ENCODE data around the gene PDE4A. TPM values are rescaled to one million over a fixed set of nuclear protein-coding genes. Genes with fewer than 3 reads are reported as not detected.
A peak's percentile ranks its signal among the peaks of the same experiment; 100 is the strongest.

The PDE4A gene
- polyA plus RNA-seq, 3 donors = 4.7 to 14.8 (median 5.8) TPM

DNA sequence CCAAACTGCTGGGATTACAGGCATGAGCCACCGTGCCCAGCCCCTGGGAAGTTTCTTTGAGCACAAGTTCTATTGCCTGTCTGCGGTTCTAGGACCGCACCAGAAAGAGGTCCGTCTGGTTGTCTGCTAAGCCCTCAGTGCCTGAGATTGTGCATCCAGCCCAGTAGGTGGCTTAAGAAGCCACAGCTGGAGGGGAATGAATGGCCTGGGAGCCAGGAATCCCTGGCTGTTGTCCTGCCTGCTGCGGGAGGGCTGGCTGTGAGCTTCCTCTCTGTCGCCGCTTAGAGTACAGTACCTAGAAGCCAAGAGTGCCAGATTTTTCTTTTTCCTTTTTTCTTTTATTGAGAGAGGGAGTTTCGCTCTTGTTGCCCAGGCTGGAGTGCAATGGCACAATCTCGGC, 35.8 kb upstream of the PDE4A start:
- no peaks in the 10 kb centered on the region for H3K9me3 Mint-ChIP-seq
- H3K27ac Mint-ChIP-seq = no peak overlapping the region
- WGBS (ENCODE audit: insufficient coverage) = 90% methylated on average over 4 of the region's 9 CpGs
- Histone ChIP-seq H3K79me2 (ENCODE audit: insufficient read depth, low read length) (peaks cover 9% of the 10 kb centered on the region), H3K4me3 (replicated peaks in 1 of 3; ENCODE audit: low read depth in 2 of 3, low read length in 3 of 3) (no peak overlapping the region), H2AFZ (ENCODE audit: insufficient read depth, low read depth, low read length, poor library complexity, severe bottlenecking) (no peak overlapping the region), H3K4me2 (replicated peaks; ENCODE audit: extremely low read depth, low read length, poor library complexity, severe bottlenecking) (no peak overlapping the region), H3K27ac (ENCODE audit: low read depth in 1 of 2, low read length in 2 of 2) (no peak overlapping the region), H3K4me1 (ENCODE audit: control insufficient read depth in 1 of 2, insufficient read depth in 2 of 2, low read length in 2 of 2) (peaks cover 30 to 42% of the 10 kb centered on the region in 2 donors), H3K9me3 (replicated peaks in 1 of 2; ENCODE audit: control insufficient read depth in 1 of 2, insufficient read depth in 1 of 2, low read length in 2 of 2) (no peaks in the 10 kb centered on the region), H3K9ac (ENCODE audit: insufficient read depth, low read length, poor library complexity, severe bottlenecking) (no peak overlapping the region), H4K20me1 (ENCODE audit: insufficient read depth, low read length) (no peaks in the 10 kb centered on the region), H3K36me3 (replicated peaks in 1 of 2; ENCODE audit: control insufficient read depth in 1 of 2, insufficient read depth in 2 of 2, low read length in 2 of 2) (no peaks in the 10 kb centered on the region), H3K27me3 (ENCODE audit: control insufficient read depth in 2 of 2, insufficient read depth in 2 of 2, low read length in 2 of 2) (no peaks in the 10 kb centered on the region)
- TF ChIP-seq, protein P1, sequence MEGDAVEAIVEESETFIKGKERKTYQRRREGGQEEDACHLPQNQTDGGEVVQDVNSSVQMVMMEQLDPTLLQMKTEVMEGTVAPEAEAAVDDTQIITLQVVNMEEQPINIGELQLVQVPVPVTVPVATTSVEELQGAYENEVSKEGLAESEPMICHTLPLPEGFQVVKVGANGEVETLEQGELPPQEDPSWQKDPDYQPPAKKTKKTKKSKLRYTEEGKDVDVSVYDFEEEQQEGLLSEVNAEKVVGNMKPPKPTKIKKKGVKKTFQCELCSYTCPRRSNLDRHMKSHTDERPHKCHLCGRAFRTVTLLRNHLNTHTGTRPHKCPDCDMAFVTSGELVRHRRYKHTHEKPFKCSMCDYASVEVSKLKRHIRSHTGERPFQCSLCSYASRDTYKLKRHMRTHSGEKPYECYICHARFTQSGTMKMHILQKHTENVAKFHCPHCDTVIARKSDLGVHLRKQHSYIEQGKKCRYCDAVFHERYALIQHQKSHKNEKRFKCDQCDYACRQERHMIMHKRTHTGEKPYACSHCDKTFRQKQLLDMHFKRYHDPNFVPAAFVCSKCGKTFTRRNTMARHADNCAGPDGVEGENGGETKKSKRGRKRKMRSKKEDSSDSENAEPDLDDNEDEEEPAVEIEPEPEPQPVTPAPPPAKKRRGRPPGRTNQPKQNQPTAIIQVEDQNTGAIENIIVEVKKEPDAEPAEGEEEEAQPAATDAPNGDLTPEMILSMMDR (IDR thresholded peaks at IDR 0.05) = no peak
- no peak for DNase-seq
- intact Hi-C loops (cut with micrococcal nuclease) = loop anchor here in 1 of 2 donors (5.0 kb wide), 1 partner anchor 37 kb away; no protein-coding TSS in a partner anchor
- no peak overlapping the region for H3K4me3 Mint-ChIP-seq
- peaks cover 0 to 11% (median 2%) of the 10 kb centered on the region in 3 donors for H3K27me3 Mint-ChIP-seq (ENCODE audit: low read depth in 3 of 3)
- H3K4me1 Mint-ChIP-seq = peaks cover 31% of the 10 kb centered on the region
- peaks cover under 1% of the 10 kb centered on the region in 2 donors for H3K36me3 Mint-ChIP-seq

DNA sequence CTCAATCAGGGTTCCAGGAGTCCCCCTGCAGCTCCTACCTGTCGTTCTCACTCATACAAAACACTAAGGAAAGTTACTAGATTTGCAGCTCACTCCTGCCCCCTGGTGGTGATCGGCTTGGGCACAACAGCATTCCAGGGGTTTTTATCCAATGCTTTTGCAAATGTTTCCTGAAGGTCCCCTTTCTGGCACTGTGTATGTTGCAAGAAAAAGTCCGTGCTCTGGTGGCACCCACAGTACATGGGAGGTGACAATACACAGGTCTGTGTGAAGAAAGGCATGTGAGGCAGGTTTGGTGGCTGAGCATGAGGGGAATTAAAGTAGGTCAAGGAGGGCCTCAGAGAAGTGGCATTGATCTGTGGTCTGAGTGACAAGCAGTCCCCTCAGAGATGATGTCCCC, 31.4 kb upstream of the PDE4A start:
- Histone ChIP-seq H3K4me3 (replicated peaks in 1 of 3; ENCODE audit: low read depth in 2 of 3, low read length in 3 of 3) (no peak overlapping the region), H4K20me1 (ENCODE audit: insufficient read depth, low read length) (peaks cover 6% of the 10 kb centered on the region), H3K36me3 (replicated peaks in 1 of 2; ENCODE audit: control insufficient read depth in 1 of 2, insufficient read depth in 2 of 2, low read length in 2 of 2) (peaks cover 29 to 33% of the 10 kb centered on the region in 2 donors), H3K4me2 (replicated peaks; ENCODE audit: extremely low read depth, low read length, poor library complexity, severe bottlenecking) (no peak overlapping the region), H3K27me3 (ENCODE audit: control insufficient read depth in 2 of 2, insufficient read depth in 2 of 2, low read length in 2 of 2) (no peaks in the 10 kb centered on the region), H3K9ac (ENCODE audit: insufficient read depth, low read length, poor library complexity, severe bottlenecking) (no peak overlapping the region), H3K9me3 (replicated peaks in 1 of 2; ENCODE audit: control insufficient read depth in 1 of 2, insufficient read depth in 1 of 2, low read length in 2 of 2) (no peaks in the 10 kb centered on the region), H2AFZ (ENCODE audit: insufficient read depth, low read depth, low read length, poor library complexity, severe bottlenecking) (no peak overlapping the region), H3K4me1 (ENCODE audit: control insufficient read depth in 1 of 2, insufficient read depth in 2 of 2, low read length in 2 of 2) (peaks cover 0 to 6% of the 10 kb centered on the region in 2 donors), H3K79me2 (ENCODE audit: insufficient read depth, low read length) (no peaks in the 10 kb centered on the region), H3K27ac (ENCODE audit: low read depth in 1 of 2, low read length in 2 of 2) (no peak overlapping the region)
- H3K9me3 Mint-ChIP-seq = no peaks in the 10 kb centered on the region
- intact Hi-C loops (cut with micrococcal nuclease) = loop anchor here (1.0 to 5.0 kb wide), 2 partner anchors 57 to 120 kb away; partner anchors contain the start of gene RAVER1 (in 1 of the 2)
- H3K27me3 Mint-ChIP-seq (ENCODE audit: low read depth in 3 of 3) = peaks cover 0 to 9% (median 0%) of the 10 kb centered on the region in 3 donors
- TF ChIP-seq, protein P1 (IDR thresholded peaks at IDR 0.05) = peak; percentile 97
- peaks cover 5% of the 10 kb centered on the region for H3K4me1 Mint-ChIP-seq
- peaks cover 28 to 44% of the 10 kb centered on the region in 2 donors for H3K36me3 Mint-ChIP-seq
- DNase-seq = peak; percentile 73 to 85 (median 83)
- no peak overlapping the region for H3K4me3 Mint-ChIP-seq
- WGBS (ENCODE audit: insufficient coverage) = 0% methylated on average over 2 of the region's 3 CpGs
- H3K27ac Mint-ChIP-seq = peak overlapping the region in 4 of 7 donors; percentile 18 to 75 (median 60)
